H1 (cell line): ENCODE results near the gene ZNF609. TPM values are rescaled to one million over a fixed set of nuclear protein-coding genes. Genes with fewer than 3 reads are reported as not detected.

Experiments used
- CTCF ChIA-PET: fragments of 300-600 bp; sonication (Branson Sonifier 250); formaldehyde crosslinking; loops from one replicate; lab custom pipeline; 2021; ENCODE audit not compliant: partially characterized antibody; lab: Charles Lee
- POLR2A ChIA-PET: fragments of 300-600 bp; sonication (Branson Sonifier 250); formaldehyde crosslinking; loops from one replicate; lab custom pipeline; 2021; ENCODE audit warnings: inconsistent platforms; ENCODE audit not compliant: partially characterized antibody; lab: Charles Lee
- DNase-seq, 2 experiments: peaks; one replicate each; pipeline versions ENCODE4 v3.0.0 to v3.0.0-alpha.2; 2010 to 2022; ENCODE audit warnings: low spot score in 2 of 2, low read depth in 1 of 2, mixed read lengths in 1 of 2
- FAIRE-seq: peaks from 2 replicates; lab custom pipeline; 2011; peaks lifted over from hg19 to GRCh38; lab: Jason Lieb, UNC
- H2AFZ ChIP-seq: 2 replicates; pipeline ENCODE4 v1.8.1; 2012; ENCODE audit warnings: low read length, inconsistent platforms
- H2AK5ac ChIP-seq: 2 replicates; pipeline ENCODE4 v1.6.1; 2013; ENCODE audit warnings: low read depth, low read length
- H2BK120ac ChIP-seq: replicated peaks from 2 replicates; pipeline ENCODE3; 2013; ENCODE audit warnings: low read depth, low read length, inconsistent platforms
- H2BK12ac ChIP-seq: 2 replicates; pipeline ENCODE4 v1.6.1; 2013; ENCODE audit warnings: low read depth, low read length
- H2BK15ac ChIP-seq: 2 replicates; pipeline ENCODE4 v1.6.1; 2013; ENCODE audit warnings: low read length
- H2BK20ac ChIP-seq: 2 replicates; pipeline ENCODE4 v1.6.1; 2013; ENCODE audit warnings: low read length
- H2BK5ac ChIP-seq: 2 replicates; pipeline ENCODE4 v1.6.1; 2013; ENCODE audit warnings: low read depth, low read length
- H3K14ac ChIP-seq: 2 replicates; pipeline ENCODE4 v1.6.1; 2013; ENCODE audit warnings: inconsistent platforms; ENCODE audit not compliant: insufficient read length
- H3K18ac ChIP-seq: 2 replicates; pipeline ENCODE4 v1.6.1; 2013; ENCODE audit warnings: low read length; ENCODE audit errors: extremely low read depth
- H3K23ac ChIP-seq: 2 replicates; pipeline ENCODE4 v1.6.1; 2013; ENCODE audit warnings: inconsistent platforms; ENCODE audit not compliant: insufficient read length
- H3K23me2 ChIP-seq: 2 replicates; pipeline ENCODE4 v1.6.1; 2013; ENCODE audit warnings: low read depth, low read length
- H3K27ac ChIP-seq: 2 replicates; pipeline ENCODE4 v1.6.1; 2011; ENCODE audit warnings: low read depth, low read length, inconsistent platforms
- H3K27me3 ChIP-seq, 4 experiments: replicated peaks in 1 of 4; 1 replicate in 1 of 4; 2 replicates in 3 of 4; pipeline versions ENCODE4 v1.6.1 to v1.8.1; 2011 to 2013; ENCODE audit warnings: low read length in 3 of 4, mild to moderate bottlenecking in 3 of 4, inconsistent platforms in 2 of 4, mixed read lengths in 2 of 4, moderate library complexity in 1 of 4; ENCODE audit not compliant: control insufficient read depth in 3 of 4, insufficient read depth in 3 of 4; ENCODE audit errors: extremely low read depth in 1 of 4
- H3K36me3 ChIP-seq, 4 experiments: 2 replicates each; pipeline versions ENCODE4 v1.6.1 to v1.8.1; 2011 to 2013; ENCODE audit warnings: mild to moderate bottlenecking in 4 of 4, low read length in 3 of 4, moderate library complexity in 2 of 4, control low read depth in 1 of 4, inconsistent platforms in 1 of 4; ENCODE audit not compliant: insufficient read depth in 4 of 4, control insufficient read depth in 2 of 4
- H3K4ac ChIP-seq: replicated peaks from 2 replicates; pipeline ENCODE3; 2013; ENCODE audit warnings: low read length, low read depth, mixed read lengths, inconsistent platforms; ENCODE audit not compliant: insufficient read length
- H3K4me1 ChIP-seq, 4 experiments: replicated peaks in 1 of 4; 1 replicate in 1 of 4; 2 replicates in 3 of 4; pipeline versions ENCODE4 v1.6.1 to v1.8.1; 2011 to 2013; ENCODE audit warnings: low read length in 3 of 4, inconsistent platforms in 2 of 4, mixed read lengths in 1 of 4; ENCODE audit not compliant: insufficient read depth in 4 of 4, control insufficient read depth in 3 of 4
- H3K4me2 ChIP-seq, 2 experiments: 2 replicates each; pipeline versions ENCODE4 v1.6.1 to v1.8.1; 2011 to 2013; ENCODE audit warnings: low read depth in 2 of 2, low read length in 2 of 2, control low read depth in 1 of 2, inconsistent platforms in 1 of 2, mild to moderate bottlenecking in 1 of 2; ENCODE audit not compliant: insufficient read depth in 1 of 2
- H3K4me3 ChIP-seq, 4 experiments: fragments of 200-600, 300-600 bp in 1 of 4; sonication (generic), shearing (Covaris generic), sonication (Bioruptor Twin) in 1 of 4; 2 replicates each; pipeline versions ENCODE4 v1.5.1 to v1.8.1; 2011 to 2016; ENCODE audit warnings: low read length in 4 of 4, low read depth in 3 of 4, control low read depth in 2 of 4, inconsistent platforms in 2 of 4, mild to moderate bottlenecking in 2 of 4, mixed read lengths in 1 of 4, moderate library complexity in 1 of 4; ENCODE audit not compliant: insufficient read depth in 2 of 4; ENCODE audit errors: extremely low read depth in 1 of 4
- H3K56ac ChIP-seq: replicated peaks from 2 replicates; pipeline ENCODE3; 2013; ENCODE audit warnings: low read depth, mild to moderate bottlenecking, mixed read lengths, low read length, inconsistent platforms; ENCODE audit not compliant: insufficient read length
- H3K79me1 ChIP-seq: 2 replicates; pipeline ENCODE4 v1.6.1; 2013; ENCODE audit warnings: low read depth, low read length, control low read depth
- H3K79me2 ChIP-seq, 2 experiments: 2 replicates each; pipeline versions ENCODE4 v1.6.1 to v1.8.1; 2012 to 2013; ENCODE audit warnings: low read length in 2 of 2, mild to moderate bottlenecking in 2 of 2, inconsistent platforms in 1 of 2; ENCODE audit not compliant: insufficient read depth in 2 of 2, control insufficient read depth in 1 of 2
- H3K9ac ChIP-seq, 4 experiments: replicated peaks in 1 of 4; 1 replicate in 1 of 4; 2 replicates in 3 of 4; pipeline versions ENCODE4 v1.6.1 to v1.8.1; 2011 to 2013; ENCODE audit warnings: low read depth in 3 of 4, low read length in 3 of 4, control low read depth in 2 of 4, mild to moderate bottlenecking in 2 of 4, moderate library complexity in 2 of 4, inconsistent platforms in 1 of 4; ENCODE audit errors: extremely low read depth in 1 of 4
- H3K9me3 ChIP-seq, 2 experiments: 2 replicates each; pipeline versions ENCODE4 v1.6.1 to v1.8.1; 2012 to 2013; ENCODE audit warnings: mild to moderate bottlenecking in 2 of 2, moderate library complexity in 2 of 2, control low read depth in 1 of 2, inconsistent platforms in 1 of 2, low read depth in 1 of 2, low read length in 1 of 2, mixed read lengths in 1 of 2; ENCODE audit not compliant: insufficient read depth in 2 of 2
- H4K20me1 ChIP-seq, 2 experiments: replicated peaks in 1 of 2; 2 replicates each; pipeline versions ENCODE3 to v1.8.1; 2011 to 2013; ENCODE audit warnings: inconsistent platforms in 2 of 2, low read length in 2 of 2, mild to moderate bottlenecking in 1 of 2; ENCODE audit not compliant: insufficient read depth in 2 of 2, control insufficient read depth in 1 of 2
- H4K5ac ChIP-seq: 2 replicates; pipeline ENCODE4 v1.6.1; 2013; ENCODE audit warnings: low read length, low read depth, mixed read lengths, inconsistent platforms; ENCODE audit not compliant: insufficient read length
- H4K8ac ChIP-seq: 2 replicates; pipeline ENCODE4 v1.8.0; 2013; ENCODE audit warnings: mild to moderate bottlenecking, moderate library complexity, low read length, inconsistent platforms; ENCODE audit not compliant: insufficient read depth; ENCODE audit errors: extremely low read depth
- H4K91ac ChIP-seq: replicated peaks from 2 replicates; pipeline ENCODE3; 2013; ENCODE audit warnings: low read length, mixed read lengths, inconsistent platforms; ENCODE audit not compliant: insufficient read length
- BCL11A ChIP-seq, 2 experiments: IDR thresholded peaks; one replicate each; pipeline ENCODE4 v1.6.1; 2011; ENCODE audit warnings: low read depth in 2 of 2, low read length in 2 of 2, mild to moderate bottlenecking in 2 of 2
- CHD2 ChIP-seq: IDR thresholded peaks from 2 replicates; pipeline ENCODE4 v1.6.1; 2012; ENCODE audit warnings: low read length, improper control_type of control experiment
- EGR1 ChIP-seq: IDR thresholded peaks from 2 replicates; pipeline ENCODE4 v1.6.1; 2011; ENCODE audit warnings: low read depth, low read length, borderline replicate concordance
- SP1 ChIP-seq: IDR thresholded peaks from 2 replicates; pipeline ENCODE4 v1.6.1; 2011; ENCODE audit warnings: low read depth, low read length
- polyA plus RNA-seq, 7 experiments: library from polyadenylated mRNA; depleted of rRNA in 3 of 7; stranded (reverse) in 5 of 7; unstranded in 2 of 7; fragments of >200 nt in 5 of 7; fragments of 200-250 nt in 2 of 7; gene quantifications; 1 replicate in 5 of 7; 2 replicates in 1 of 7; 4 replicates in 1 of 7; pipeline versions ENCODE4 v1.2.1 to v1.2.3, GENCODE V29; 2011 to 2013; ENCODE audit warnings: missing spikeins in 2 of 7, mixed read lengths in 2 of 7
- total RNA-seq: library from RNA; stranded (reverse); fragmentation: NEBNext Ultra II Directional; extraction: Animal tissue kit (Norgen Biotek cat#: 25700); gene quantifications from 2 replicates; pipeline ENCODE4 v1.2.1, GENCODE V29; 2021

Gene ZNF609
- total and polyA plus RNA-seq, 2 of the 8 experiments (the other 6 are each of a cell fraction or from before 2014, with no cell fraction given), result 15.5 to 47.8 TPM

GRCh38 chr15:64444836-64445235, 15.5 kb upstream of the ZNF609 start:
- Histone ChIP-seq H4K91ac (no peak overlapping the region), H2BK20ac (no peak overlapping the region), H3K23me2 (no peaks in the 10 kb centered on the region), H3K36me3 (peaks cover 0 to 5% (median 0%) of the 10 kb centered on the region in 4 experiments; a peak in 2 of 8 replicates), H2BK5ac (no peak overlapping the region), H3K9me3 (no peaks in the 10 kb centered on the region), H2BK15ac (no peak overlapping the region), H3K18ac (no peak overlapping the region), H2AFZ (no peak overlapping the region), H3K56ac (no peak overlapping the region), H4K8ac (no peak overlapping the region), H3K79me2 (no peaks in the 10 kb centered on the region), H3K9ac (no peak overlapping the region), H4K20me1 (no peaks in the 10 kb centered on the region), H3K27ac (no peak overlapping the region), H3K79me1 (no peaks in the 10 kb centered on the region), H3K4me1 (no peaks in the 10 kb centered on the region), H3K27me3 (no peaks in the 10 kb centered on the region)
- CTCF ChIA-PET, result interaction anchor here (1.0 to 1.1 kb wide), 2 partner anchors 15 to 209 kb away, joined by 3 read pairs; partner anchors contain the start of gene ZNF609
- DNase-seq (no peak), FAIRE-seq (no peak)
- no peak for TF ChIP-seq CHD2
- no peak for TF ChIP-seq SP1
- no peak for TF ChIP-seq EGR1
- no peak for TF ChIP-seq BCL11A (IDR thresholded peaks at IDR 0.05; ENCODE audit: low read depth in 2 of 2, low read length in 2 of 2)
- TF ChIP-seq, all 59 proteins: peak for 0
- no peak overlapping the region for H3K4me3 ChIP-seq
- H2AK5ac ChIP-seq, result no peak overlapping the region
- H2BK12ac ChIP-seq, result no peak overlapping the region
- POLR2A ChIA-PET, result no interaction called here
- H3K23ac ChIP-seq, result no peak overlapping the region
- no peak overlapping the region for H3K4me2 ChIP-seq
- no peak overlapping the region for H4K5ac ChIP-seq
- H2BK120ac ChIP-seq, result no peak overlapping the region
- no peak overlapping the region for H3K14ac ChIP-seq
- no peak overlapping the region for H3K4ac ChIP-seq
